Caco-2 (cell line): ENCODE data around the gene AKAP12. TPM values are rescaled to one million over a fixed set of nuclear protein-coding genes. Genes with fewer than 3 reads are reported as not detected.
"Not testable (repeated sequence)": the region's sequence is repeated elsewhere in the genome, so short reads cannot be mapped to it uniquely, and the experiment has no call there.

Experiments used
- BruUV-seq: library from RNA; stranded (reverse); fragments of 400-500 nt; replicated peaks from 2 replicates; lab custom pipeline; 2021; lab: Mats Ljungman, UMichigan
- CTCF ChIA-PET: fragments of 300-600 bp; sonication (Branson Sonifier 250); formaldehyde crosslinking; loops from one replicate; lab custom pipeline; 2022; ENCODE audit warnings: antibody characterized with exemption; lab: Charles Lee
- POLR2A ChIA-PET: fragments of 300-600 bp; sonication (Branson Sonifier 250); formaldehyde crosslinking; loops from one replicate; lab custom pipeline; 2022; ENCODE audit warnings: antibody characterized with exemption; lab: Charles Lee
- DNase-seq, 2 experiments: peaks; one replicate each; pipeline versions ENCODE4 v3.0.0 to v3.0.0-alpha.2; 2020 to 2022
- H3K27me3 ChIP-seq: replicated peaks from 2 replicates; pipeline ENCODE4 v1.6.0; 2011; ENCODE audit warnings: low read length; ENCODE audit not compliant: control insufficient read depth, insufficient read depth
- H3K36me3 ChIP-seq: 2 replicates; pipeline ENCODE4 v1.5.1; 2011; ENCODE audit warnings: low read length; ENCODE audit not compliant: control insufficient read depth, insufficient read depth
- H3K4me1 ChIP-seq: fragments of 250-450 bp; sonication (Bioruptor Pico); 2 replicates; pipeline ENCODE4 v1.5.1; 2020; ENCODE audit warnings: mild to moderate bottlenecking
- H3K4me3 ChIP-seq: 2 replicates; pipeline ENCODE4 v1.5.1; 2011; ENCODE audit warnings: low read depth, mild to moderate bottlenecking, control low read depth, low read length
- H3K9me3 ChIP-seq: fragments of 250-450 bp; sonication (Bioruptor Pico); 2 replicates; pipeline ENCODE4 v1.5.1; 2020; ENCODE audit warnings: mild to moderate bottlenecking, moderate library complexity
- H3K27ac Mint-ChIP-seq: one replicate; pipeline ENCODE4 v1.8.0; 2022; ENCODE audit warnings: mixed read lengths; ENCODE audit not compliant: unreplicated experiment
- H3K27me3 Mint-ChIP-seq: one replicate; pipeline ENCODE4 v1.8.0; 2022; ENCODE audit warnings: mixed read lengths; ENCODE audit not compliant: insufficient read depth, unreplicated experiment
- H3K36me3 Mint-ChIP-seq: one replicate; pipeline ENCODE4 v1.8.0; 2022; ENCODE audit warnings: mild to moderate bottlenecking, mixed read lengths; ENCODE audit not compliant: insufficient read depth, unreplicated experiment
- H3K4me1 Mint-ChIP-seq: one replicate; pipeline ENCODE4 v1.8.0; 2022; ENCODE audit warnings: low read depth, mixed read lengths; ENCODE audit not compliant: unreplicated experiment
- H3K4me3 Mint-ChIP-seq: one replicate; pipeline ENCODE4 v1.8.0; 2022; ENCODE audit warnings: mild to moderate bottlenecking, moderate library complexity, mixed read lengths; ENCODE audit not compliant: unreplicated experiment
- H3K9me3 Mint-ChIP-seq: one replicate; pipeline ENCODE4 v1.8.0; 2022; ENCODE audit warnings: mixed read lengths; ENCODE audit not compliant: unreplicated experiment
- CTCF ChIP-seq, 2 experiments: fragments of 200-600 bp in 1 of 2; IDR thresholded peaks; 1 replicate in 1 of 2; 2 replicates in 1 of 2; pipeline versions ENCODE4 v1.5.1 to v1.8.0; 2011 to 2022; ENCODE audit warnings: antibody characterized with exemption in 1 of 2, control low read depth in 1 of 2, inconsistent platforms in 1 of 2, low read depth in 1 of 2, low read length in 1 of 2, mild to moderate bottlenecking in 1 of 2, moderate library complexity in 1 of 2; ENCODE audit not compliant: insufficient read depth in 1 of 2, severe bottlenecking in 1 of 2, unreplicated experiment in 1 of 2
- intact Hi-C: fragments of 100-400 bp; cut with micrococcal nuclease; formaldehyde crosslinking; loops from one replicate; pipeline ENCODE4 v1.10.0; 2022; ENCODE audit not compliant: unreplicated experiment
- total RNA-seq: library from RNA; stranded (reverse); gene quantifications from 2 replicates; pipeline ENCODE4 v1.2.3, GENCODE V29; 2022

Gene AKAP12
- total RNA-seq, 1 experiment from 2014 or later: 0.93 TPM

- intact Hi-C loops: loop anchor here (5.0 to 10.0 kb wide), 2 partner anchors 925 to 928 kb away; no protein-coding TSS in a partner anchor
- Mint-ChIP-seq H3K36me3 (no peaks in the 10 kb centered on the region), H3K27me3 (no peaks in the 10 kb centered on the region), H3K4me3 (no peak overlapping the region), H3K4me1 (no peaks in the 10 kb centered on the region), H3K9me3 (no peaks in the 10 kb centered on the region), H3K27ac (no peak overlapping the region)
- no peaks in the 10 kb centered on the region for H3K27me3 ChIP-seq
- no peak for TF ChIP-seq CTCF (IDR thresholded peaks at IDR 0.05; ENCODE audit: insufficient read depth in 1 of 2, low read depth in 1 of 2, low read length in 1 of 2, severe bottlenecking in 1 of 2, unreplicated experiment in 1 of 2)
- no peak for DNase-seq
- ChIA-PET CTCF (interaction anchor here (0.7 kb wide), 1 partner anchor 14 kb away, joined by 3 read pairs; no protein-coding TSS in a partner anchor), POLR2A (no interaction called here)
- H3K36me3 ChIP-seq: no peaks in the 10 kb centered on the region
- H3K4me3 ChIP-seq: no peak overlapping the region
- no TSS peak for BruUV-seq
- no peaks in the 10 kb centered on the region for H3K4me1 ChIP-seq
- H3K9me3 ChIP-seq: no peaks in the 10 kb centered on the region
Observed at GRCh38 chr6:151339369-151339768, 99.6 kb downstream of the AKAP12 start.

GRCh38 chr6:151340219-151340978 lies 100.6 kb downstream of the AKAP12 start:
- DNase-seq: no peak
- H3K4me3 ChIP-seq: no peak overlapping the region
- H3K27ac Mint-ChIP-seq: no peak overlapping the region
- H3K27me3 ChIP-seq: no peaks in the 10 kb centered on the region
- H3K4me1 Mint-ChIP-seq: no peaks in the 10 kb centered on the region
- ChIA-PET POLR2A (no interaction called here), CTCF (interaction anchor here (0.7 kb wide), 1 partner anchor 15 kb away, joined by 3 read pairs; no protein-coding TSS in a partner anchor)
- intact Hi-C loops: no loop called here
- H3K36me3 Mint-ChIP-seq: no peaks in the 10 kb centered on the region
- no peak overlapping the region for H3K4me3 Mint-ChIP-seq
- no peaks in the 10 kb centered on the region for H3K9me3 Mint-ChIP-seq
- H3K4me1 ChIP-seq: no peaks in the 10 kb centered on the region
- no TSS peak for BruUV-seq
- H3K9me3 ChIP-seq: no peaks in the 10 kb centered on the region
- H3K36me3 ChIP-seq: no peaks in the 10 kb centered on the region
- H3K27me3 Mint-ChIP-seq: no peaks in the 10 kb centered on the region
- TF ChIP-seq CTCF (IDR thresholded peaks at IDR 0.05; ENCODE audit: insufficient read depth in 1 of 2, low read depth in 1 of 2, low read length in 1 of 2, severe bottlenecking in 1 of 2, unreplicated experiment in 1 of 2): no peak

GRCh38 chr6:151341476-151342195 lies 101.9 kb downstream of the AKAP12 start:
- H3K36me3 Mint-ChIP-seq: no peaks in the 10 kb centered on the region
- intact Hi-C loops: no loop called here
- TF ChIP-seq CTCF (IDR thresholded peaks at IDR 0.05; ENCODE audit: insufficient read depth in 1 of 2, low read depth in 1 of 2, low read length in 1 of 2, severe bottlenecking in 1 of 2, unreplicated experiment in 1 of 2): no peak
- no peaks in the 10 kb centered on the region for H3K4me1 Mint-ChIP-seq
- no peaks in the 10 kb centered on the region for H3K9me3 Mint-ChIP-seq
- H3K27ac Mint-ChIP-seq: no peak overlapping the region
- BruUV-seq: no TSS peak
- H3K27me3 Mint-ChIP-seq: no peaks in the 10 kb centered on the region
- CTCF ChIA-PET: no interaction called here
- H3K9me3 ChIP-seq: no peaks in the 10 kb centered on the region
- no peak overlapping the region for H3K4me3 Mint-ChIP-seq
- no peaks in the 10 kb centered on the region for H3K36me3 ChIP-seq
- no peak for DNase-seq
- H3K4me1 ChIP-seq: no peaks in the 10 kb centered on the region
- no peak overlapping the region for H3K4me3 ChIP-seq
- no peaks in the 10 kb centered on the region for H3K27me3 ChIP-seq
- POLR2A ChIA-PET: no interaction called here

- BruUV-seq, H3K9me3 ChIP-seq, H3K4me3 ChIP-seq, DNase-seq, H3K4me1 Mint-ChIP-seq, H3K4me3 Mint-ChIP-seq, CTCF ChIA-PET, POLR2A ChIA-PET, H3K27me3 Mint-ChIP-seq, H3K4me1 ChIP-seq, H3K36me3 ChIP-seq, intact Hi-C loops, H3K36me3 Mint-ChIP-seq, H3K27me3 ChIP-seq, H3K9me3 Mint-ChIP-seq, H3K27ac Mint-ChIP-seq: not testable (repeated sequence)
Observed at GRCh38 chr6:151342750-151343149, 103.0 kb downstream of the AKAP12 start.
